SK-N-SH (cell line): ENCODE data around the gene RNF175. TPM values are rescaled to one million over a fixed set of nuclear protein-coding genes. Genes with fewer than 3 reads are reported as not detected.

Experiments used
- CTCF ChIA-PET: fragments of 300-600, 350-600 bp; formaldehyde crosslinking; extraction: SDS; loops from one replicate; lab custom pipeline; 2021; lab: Yijun Ruan, JAX
- POLR2A ChIA-PET: fragments of 350-600 bp; sonication (Branson Sonifier 250); formaldehyde crosslinking; extraction: SDS; loops from one replicate; lab custom pipeline; 2020; ENCODE audit warnings: antibody characterized with exemption, inconsistent platforms; lab: Yijun Ruan, JAX
- DNase-seq: peaks from one replicate; pipeline ENCODE4 v3.0.0; 2012
- H2AFZ ChIP-seq: fragments of 200-600 bp; sonication (generic); 2 replicates; pipeline ENCODE4 v1.8.1; 2016; ENCODE audit warnings: antibody characterized with exemption, mild to moderate bottlenecking, low read depth
- H3F3A ChIP-seq: fragments of 200-600 bp; sonication (generic); replicated peaks from 2 replicates; pipeline ENCODE3; 2016; ENCODE audit warnings: antibody characterized with exemption, mild to moderate bottlenecking; ENCODE audit not compliant: insufficient read depth
- H3K27ac ChIP-seq, 2 experiments: fragments of 200-500 bp in 1 of 2; fragments of 200-600 bp in 1 of 2; sonication (Bioruptor generic) in 1 of 2; sonication (generic), shearing (Covaris generic) in 1 of 2; 2 replicates each; pipeline versions ENCODE4 v1.5.1 to v1.6.1; 2014 to 2016; ENCODE audit warnings: low read depth in 2 of 2, inconsistent platforms in 1 of 2, low read length in 1 of 2, mild to moderate bottlenecking in 1 of 2, mixed read lengths in 1 of 2
- H3K27me3 ChIP-seq: fragments of 200-600 bp; sonication (generic), shearing (Covaris generic); 2 replicates; pipeline ENCODE4 v1.6.1; 2016; ENCODE audit warnings: mixed run types; ENCODE audit not compliant: insufficient read depth
- H3K36me3 ChIP-seq, 2 experiments: fragments of 200-500 bp in 1 of 2; fragments of 200-600 bp in 1 of 2; sonication (Bioruptor generic) in 1 of 2; sonication (generic) in 1 of 2; replicated peaks in 1 of 2; 2 replicates each; pipeline versions ENCODE3 to v1.5.1; 2014 to 2016; ENCODE audit warnings: low read length in 1 of 2, mild to moderate bottlenecking in 1 of 2; ENCODE audit not compliant: insufficient read depth in 2 of 2, control insufficient read depth in 1 of 2
- H3K4me1 ChIP-seq, 2 experiments: fragments of 200-500 bp in 1 of 2; fragments of 200-600 bp in 1 of 2; sonication (Bioruptor generic) in 1 of 2; sonication (generic), shearing (Covaris generic) in 1 of 2; 2 replicates each; pipeline versions ENCODE4 v1.5.1 to v1.6.1; 2014 to 2016; ENCODE audit warnings: low read depth in 1 of 2, low read length in 1 of 2, mixed run types in 1 of 2; ENCODE audit not compliant: insufficient read depth in 2 of 2, control insufficient read depth in 1 of 2
- H3K4me2 ChIP-seq: fragments of 200-600 bp; sonication (generic), shearing (Covaris generic); 2 replicates; pipeline ENCODE4 v1.6.1; 2017; ENCODE audit warnings: mixed run types
- H3K4me3 ChIP-seq, 2 experiments: fragments of 200-500 bp in 1 of 2; fragments of 200-600 bp in 1 of 2; sonication (Bioruptor generic) in 1 of 2; sonication (generic), shearing (Covaris generic) in 1 of 2; 2 replicates each; pipeline versions ENCODE4 v1.5.1 to v1.8.1; 2014 to 2016; ENCODE audit warnings: low read depth in 2 of 2, inconsistent platforms in 1 of 2, low read length in 1 of 2, mild to moderate bottlenecking in 1 of 2, mixed read lengths in 1 of 2, moderate library complexity in 1 of 2
- H3K79me2 ChIP-seq: fragments of 200-600 bp; sonication (generic); 2 replicates; pipeline ENCODE4 v1.8.1; 2017; ENCODE audit warnings: mild to moderate bottlenecking; ENCODE audit not compliant: insufficient read depth
- H3K9ac ChIP-seq: fragments of 200-600 bp; sonication (generic); 2 replicates; pipeline ENCODE4 v1.6.1; 2017; ENCODE audit warnings: mixed run types
- H3K9me2 ChIP-seq: fragments of 200-600 bp; sonication (generic); 2 replicates; pipeline ENCODE4 v1.6.1; 2017; ENCODE audit warnings: mixed run types
- H3K9me3 ChIP-seq: fragments of 200-600 bp; sonication (generic); 2 replicates; pipeline ENCODE4 v1.6.1; 2017; ENCODE audit warnings: mixed run types, mild to moderate bottlenecking, moderate library complexity
- H4K20me1 ChIP-seq: fragments of 200-600 bp; sonication (generic); 2 replicates; pipeline ENCODE4 v1.6.1; 2017; ENCODE audit warnings: mild to moderate bottlenecking, mixed run types; ENCODE audit not compliant: insufficient read depth
- CHD2 ChIP-seq: fragments of 150-350 bp; IDR thresholded peaks from 2 replicates; pipeline ENCODE4 v1.6.1; 2018; ENCODE audit warnings: low read length; ENCODE audit not compliant: partially characterized antibody
- ELF1 ChIP-seq: IDR thresholded peaks from 2 replicates; pipeline ENCODE4 v1.4.0; 2012
- EZH2phosphoT487 ChIP-seq: fragments of 200-600 bp; sonication (generic); IDR thresholded peaks from 2 replicates; pipeline ENCODE4 v1.6.1; 2017; ENCODE audit warnings: low read depth, mixed run types, mild to moderate bottlenecking, antibody characterized with exemption, moderate library complexity, borderline replicate concordance
- FOSL2 ChIP-seq: IDR thresholded peaks from 2 replicates; pipeline ENCODE4 v1.4.0; 2012; ENCODE audit warnings: low read depth, mild to moderate bottlenecking, moderate library complexity, borderline replicate concordance
- FOXJ3 ChIP-seq: sonication (generic); formaldehyde crosslinking; IDR thresholded peaks from 2 replicates; pipeline ENCODE4 v1.5.1; 2020; ENCODE audit warnings: mild to moderate bottlenecking, missing genetic modification reagents
- FOXM1 ChIP-seq: IDR thresholded peaks from 2 replicates; pipeline ENCODE4 v1.4.0; 2012; ENCODE audit warnings: low read depth, mild to moderate bottlenecking
- GATA2 ChIP-seq: sonication (generic); formaldehyde crosslinking; IDR thresholded peaks from 2 replicates; pipeline ENCODE4 v1.5.0; 2020; ENCODE audit warnings: mild to moderate bottlenecking, missing genetic modification reagents
- JUND ChIP-seq: IDR thresholded peaks from 2 replicates; pipeline ENCODE4 v1.4.0; 2012
- MXI1 ChIP-seq: IDR thresholded peaks from 2 replicates; pipeline ENCODE4 v1.6.1; 2012; ENCODE audit warnings: mild to moderate bottlenecking, low read depth, low read length, improper control_type of control experiment
- NRF1 ChIP-seq: IDR thresholded peaks from 2 replicates; pipeline ENCODE4 v1.6.1; 2012; ENCODE audit warnings: low read depth, mild to moderate bottlenecking, low read length
- RAD21 ChIP-seq: IDR thresholded peaks from 2 replicates; pipeline ENCODE4 v1.6.1; 2012; ENCODE audit warnings: mild to moderate bottlenecking, low read length
- RXRA ChIP-seq: IDR thresholded peaks from 2 replicates; pipeline ENCODE4 v1.4.0; 2012; ENCODE audit warnings: low read depth, mild to moderate bottlenecking, borderline replicate concordance
- SIN3A ChIP-seq: IDR thresholded peaks from 2 replicates; pipeline ENCODE4 v1.6.1; 2012; ENCODE audit warnings: low read depth, mild to moderate bottlenecking, low read length, moderate library complexity, borderline replicate concordance
- TAF1 ChIP-seq: IDR thresholded peaks from 2 replicates; pipeline ENCODE4 v1.6.1; 2012; ENCODE audit warnings: low read depth, mild to moderate bottlenecking, low read length, moderate library complexity, borderline replicate concordance
- TEAD4 ChIP-seq: IDR thresholded peaks from 2 replicates; pipeline ENCODE4 v1.4.0; 2012; ENCODE audit warnings: mild to moderate bottlenecking, borderline replicate concordance; ENCODE audit not compliant: insufficient read depth
- YY1 ChIP-seq: IDR thresholded peaks from 2 replicates; pipeline ENCODE4 v1.4.0; 2012; ENCODE audit warnings: low read depth, mild to moderate bottlenecking
- WGBS: methylation state at CpG from one replicate; pipeline ENCODE4 v1.1.6; 2017; ENCODE audit warnings: low lambda C conversion rate; 5-methylcytosine and 5-hydroxymethylcytosine counted together
- polyA plus RNA-seq, 3 experiments: library from polyadenylated mRNA; depleted of rRNA; stranded (reverse); fragments of >200 nt; gene quantifications; 2 replicates each; pipeline ENCODE4 v1.2.3, GENCODE V29; 2012
- TF ChIP-seq, protein P1 (sequence below): IDR thresholded peaks from 2 replicates; pipeline ENCODE4 v1.4.0; 2012; ENCODE audit warnings: low read depth, borderline replicate concordance
- TF ChIP-seq, protein P2 (sequence below): fragments of 200-600 bp; sonication (generic); IDR thresholded peaks from 2 replicates; pipeline ENCODE4 v1.6.1; 2017; ENCODE audit warnings: antibody characterized with exemption, mild to moderate bottlenecking, moderate library complexity
- TF ChIP-seq, protein P3 (sequence below): fragments of 150-350 bp; IDR thresholded peaks from 2 replicates; pipeline ENCODE4 v1.6.1; 2016; ENCODE audit warnings: mild to moderate bottlenecking, low read depth, low read length
- TF ChIP-seq, protein P4 (sequence below): fragments of 150-350 bp; IDR thresholded peaks from 2 replicates; pipeline ENCODE4 v1.6.1; 2017; ENCODE audit warnings: antibody characterized with exemption, low read length, low read depth, borderline replicate concordance

RNF175 gene
- polyA plus RNA-seq, 1 of the 3 experiments (the other 2 are of a cell fraction) = 0.10 TPM

DNA sequence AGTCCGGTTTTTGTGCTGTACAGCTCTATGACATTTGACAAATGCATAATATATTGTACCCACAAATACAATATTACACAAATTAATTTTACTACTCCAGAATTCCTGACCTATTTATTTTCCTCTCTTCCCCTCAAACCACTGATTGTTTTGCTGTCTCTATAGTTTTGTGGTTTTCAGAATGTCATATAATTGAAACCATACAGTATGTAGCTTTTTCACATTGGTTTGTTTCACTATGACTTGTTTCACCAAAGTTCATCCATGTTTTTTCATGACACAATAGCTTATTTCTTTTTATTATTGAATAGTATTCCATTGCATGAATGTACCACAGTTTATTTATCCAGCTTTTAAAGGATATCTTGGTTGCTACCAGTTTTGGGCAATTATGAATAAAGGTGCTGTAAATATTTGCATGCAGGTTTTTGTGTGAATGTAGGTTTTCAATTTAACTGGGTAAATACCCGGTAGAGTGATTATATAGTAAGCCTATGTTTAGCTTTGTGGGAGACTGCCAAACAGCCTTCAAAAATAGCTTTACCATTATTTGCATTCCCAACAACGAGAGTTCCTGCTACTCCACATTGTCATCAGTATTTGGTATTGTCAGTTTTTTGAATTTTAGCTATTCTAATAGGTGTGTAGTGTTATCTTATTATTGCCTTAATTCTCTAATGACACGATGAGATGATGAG, 25.9 kb downstream of the RNF175 start:
- Histone ChIP-seq H3K79me2 (no peaks in the 10 kb centered on the region), H3K9me3 (0 out of 2 replicates have a peak, but pooled peaks cover 5% of the 10 kb centered on the region), H3K4me1 (peaks cover 6 to 9% of the 10 kb centered on the region in 2 experiments; a peak in 3 of 4 replicates), H3K9me2 (no peaks in the 10 kb centered on the region), H3K27me3 (no peaks in the 10 kb centered on the region), H3K4me3 (no peak overlapping the region), H3K9ac (no peak overlapping the region), H2AFZ (no peak overlapping the region), H3K27ac (no peak overlapping the region), H3K36me3 (no peaks in the 10 kb centered on the region), H4K20me1 (no peaks in the 10 kb centered on the region), H3F3A (peaks cover 15% of the 10 kb centered on the region), H3K4me2 (no peak overlapping the region)
- CTCF ChIA-PET = interaction anchor here (0.7 to 2.3 kb wide), 4 partner anchors 9 to 390 kb away, joined by 3 to 6 read pairs (median 4); no protein-coding TSS in a partner anchor
- POLR2A ChIA-PET = no interaction called here
- no peak for DNase-seq
- 78% methylated on average over 4 of the region's 4 CpGs for WGBS
- TF ChIP-seq SIN3A (no peak), CHD2 (no peak), MXI1 (no peak), FOXM1 (no peak), GATA2 (CRISPR knock-in tag) (no peak), NRF1 (no peak)

DNA sequence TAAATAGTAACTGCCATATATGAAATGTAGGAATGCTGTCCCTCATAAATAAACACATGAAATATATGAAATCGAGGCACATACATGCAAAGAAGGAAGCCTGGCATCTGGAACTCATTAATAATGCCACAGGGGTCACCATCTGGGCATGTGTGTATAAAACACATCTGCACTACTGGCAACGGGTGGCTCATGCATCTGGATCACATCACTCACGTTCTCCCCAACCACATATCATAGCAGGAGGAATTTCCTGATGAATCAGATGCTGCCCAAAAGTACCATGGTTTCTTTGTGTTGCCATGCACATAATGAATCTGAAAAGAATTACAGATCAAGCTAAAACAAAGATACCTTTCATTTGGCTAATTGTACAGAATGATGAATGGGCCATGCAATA, 28.6 kb downstream of the RNF175 start:
- Histone ChIP-seq H3K79me2 (no peaks in the 10 kb centered on the region), H3K27me3 (no peaks in the 10 kb centered on the region), H4K20me1 (no peaks in the 10 kb centered on the region), H3K4me2 (0 out of 2 replicates have a peak overlapping the region, but pooled peaks have one; percentile 20), H3K4me3 (no peak overlapping the region), H3K9me2 (no peaks in the 10 kb centered on the region), H3K9me3 (no peaks in the 10 kb centered on the region), H3K9ac (no peak overlapping the region), H3F3A (peaks cover 15% of the 10 kb centered on the region), H3K4me1 (peaks cover 6 to 9% of the 10 kb centered on the region in 2 experiments; a peak in 3 of 4 replicates), H2AFZ (no peak overlapping the region), H3K36me3 (no peaks in the 10 kb centered on the region), H3K27ac (peak overlapping the region; percentile 60 to 67)
- DNase-seq = peak; percentile 90
- WGBS = 1% methylated on average over 3 of the region's 3 CpGs
- ChIA-PET CTCF (interaction anchor here (1.1 to 2.4 kb wide), 3 partner anchors 10 to 19 kb away, joined by 3 to 15 read pairs (median 3); no protein-coding TSS in a partner anchor), POLR2A (no interaction called here)
- TF ChIP-seq, protein P1, sequence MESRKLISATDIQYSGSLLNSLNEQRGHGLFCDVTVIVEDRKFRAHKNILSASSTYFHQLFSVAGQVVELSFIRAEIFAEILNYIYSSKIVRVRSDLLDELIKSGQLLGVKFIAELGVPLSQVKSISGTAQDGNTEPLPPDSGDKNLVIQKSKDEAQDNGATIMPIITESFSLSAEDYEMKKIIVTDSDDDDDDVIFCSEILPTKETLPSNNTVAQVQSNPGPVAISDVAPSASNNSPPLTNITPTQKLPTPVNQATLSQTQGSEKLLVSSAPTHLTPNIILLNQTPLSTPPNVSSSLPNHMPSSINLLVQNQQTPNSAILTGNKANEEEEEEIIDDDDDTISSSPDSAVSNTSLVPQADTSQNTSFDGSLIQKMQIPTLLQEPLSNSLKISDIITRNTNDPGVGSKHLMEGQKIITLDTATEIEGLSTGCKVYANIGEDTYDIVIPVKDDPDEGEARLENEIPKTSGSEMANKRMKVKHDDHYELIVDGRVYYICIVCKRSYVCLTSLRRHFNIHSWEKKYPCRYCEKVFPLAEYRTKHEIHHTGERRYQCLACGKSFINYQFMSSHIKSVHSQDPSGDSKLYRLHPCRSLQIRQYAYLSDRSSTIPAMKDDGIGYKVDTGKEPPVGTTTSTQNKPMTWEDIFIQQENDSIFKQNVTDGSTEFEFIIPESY = peak; percentile 39; the same call in 1 of the 2 replicates
- TF ChIP-seq, protein P2, sequence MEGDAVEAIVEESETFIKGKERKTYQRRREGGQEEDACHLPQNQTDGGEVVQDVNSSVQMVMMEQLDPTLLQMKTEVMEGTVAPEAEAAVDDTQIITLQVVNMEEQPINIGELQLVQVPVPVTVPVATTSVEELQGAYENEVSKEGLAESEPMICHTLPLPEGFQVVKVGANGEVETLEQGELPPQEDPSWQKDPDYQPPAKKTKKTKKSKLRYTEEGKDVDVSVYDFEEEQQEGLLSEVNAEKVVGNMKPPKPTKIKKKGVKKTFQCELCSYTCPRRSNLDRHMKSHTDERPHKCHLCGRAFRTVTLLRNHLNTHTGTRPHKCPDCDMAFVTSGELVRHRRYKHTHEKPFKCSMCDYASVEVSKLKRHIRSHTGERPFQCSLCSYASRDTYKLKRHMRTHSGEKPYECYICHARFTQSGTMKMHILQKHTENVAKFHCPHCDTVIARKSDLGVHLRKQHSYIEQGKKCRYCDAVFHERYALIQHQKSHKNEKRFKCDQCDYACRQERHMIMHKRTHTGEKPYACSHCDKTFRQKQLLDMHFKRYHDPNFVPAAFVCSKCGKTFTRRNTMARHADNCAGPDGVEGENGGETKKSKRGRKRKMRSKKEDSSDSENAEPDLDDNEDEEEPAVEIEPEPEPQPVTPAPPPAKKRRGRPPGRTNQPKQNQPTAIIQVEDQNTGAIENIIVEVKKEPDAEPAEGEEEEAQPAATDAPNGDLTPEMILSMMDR = no peak
- TF ChIP-seq EZH2phosphoT487 = no peak
- TF ChIP-seq TEAD4 = peak; percentile 96
- no peak for TF ChIP-seq TAF1
- TF ChIP-seq FOXM1 = peak; percentile 82
- TF ChIP-seq ELF1 = peak; percentile 23; the same call in 1 of the 2 replicates
- peak; percentile 88 for TF ChIP-seq RXRA
- TF ChIP-seq GATA2 (CRISPR knock-in tag) = peak; percentile 80
- no peak; the same call in 1 of the 2 replicates for TF ChIP-seq FOXJ3
- TF ChIP-seq NRF1 = no peak
- TF ChIP-seq MXI1 = no peak
- peak; percentile 68; the same call in 1 of the 2 replicates for TF ChIP-seq FOSL2
- TF ChIP-seq JUND = peak; percentile 86
- no peak for TF ChIP-seq RAD21
- TF ChIP-seq, protein P3, sequence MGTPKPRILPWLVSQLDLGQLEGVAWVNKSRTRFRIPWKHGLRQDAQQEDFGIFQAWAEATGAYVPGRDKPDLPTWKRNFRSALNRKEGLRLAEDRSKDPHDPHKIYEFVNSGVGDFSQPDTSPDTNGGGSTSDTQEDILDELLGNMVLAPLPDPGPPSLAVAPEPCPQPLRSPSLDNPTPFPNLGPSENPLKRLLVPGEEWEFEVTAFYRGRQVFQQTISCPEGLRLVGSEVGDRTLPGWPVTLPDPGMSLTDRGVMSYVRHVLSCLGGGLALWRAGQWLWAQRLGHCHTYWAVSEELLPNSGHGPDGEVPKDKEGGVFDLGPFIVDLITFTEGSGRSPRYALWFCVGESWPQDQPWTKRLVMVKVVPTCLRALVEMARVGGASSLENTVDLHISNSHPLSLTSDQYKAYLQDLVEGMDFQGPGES = no peak
- TF ChIP-seq SIN3A = peak; percentile 54; the same call in 1 of the 2 replicates
- TF ChIP-seq, protein P4, sequence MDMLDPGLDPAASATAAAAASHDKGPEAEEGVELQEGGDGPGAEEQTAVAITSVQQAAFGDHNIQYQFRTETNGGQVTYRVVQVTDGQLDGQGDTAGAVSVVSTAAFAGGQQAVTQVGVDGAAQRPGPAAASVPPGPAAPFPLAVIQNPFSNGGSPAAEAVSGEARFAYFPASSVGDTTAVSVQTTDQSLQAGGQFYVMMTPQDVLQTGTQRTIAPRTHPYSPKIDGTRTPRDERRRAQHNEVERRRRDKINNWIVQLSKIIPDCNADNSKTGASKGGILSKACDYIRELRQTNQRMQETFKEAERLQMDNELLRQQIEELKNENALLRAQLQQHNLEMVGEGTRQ = no peak
- TF ChIP-seq YY1 = no peak
